ENCODE results near the gene AMDHD1. TPM values are rescaled to one million over a fixed set of nuclear protein-coding genes. Genes with fewer than 3 reads are reported as not detected.

Gene AMDHD1
- total RNA-seq, 1 donor from 2014 or later, result not detected

GRCh38 chr12:95953000-95953399 is 9.9 kb downstream of the AMDHD1 start:
- no peak overlapping the region for H3K27ac Mint-ChIP-seq (ENCODE audit: unreplicated experiment)
- DNase-seq, result no peak
- no peak overlapping the region for H3K4me3 Mint-ChIP-seq (ENCODE audit: unreplicated experiment)
- TF ChIP-seq CTCF (IDR thresholded peaks at IDR 0.05; ENCODE audit: partially characterized antibody, unreplicated experiment), result no peak
- no peaks in the 10 kb centered on the region for H3K27me3 Mint-ChIP-seq (ENCODE audit: unreplicated experiment)
- H3K9me3 Mint-ChIP-seq (ENCODE audit: unreplicated experiment), result no peaks in the 10 kb centered on the region
- H3K36me3 Mint-ChIP-seq (ENCODE audit: unreplicated experiment), result no peaks in the 10 kb centered on the region
- H3K4me1 Mint-ChIP-seq (ENCODE audit: low read depth, unreplicated experiment), result no peaks in the 10 kb centered on the region

GRCh38 chr12:95955549-95956159 is 12.5 kb downstream of the AMDHD1 start:
- Mint-ChIP-seq H3K4me3 (ENCODE audit: unreplicated experiment) (no peak overlapping the region), H3K36me3 (ENCODE audit: unreplicated experiment) (no peaks in the 10 kb centered on the region), H3K9me3 (ENCODE audit: unreplicated experiment) (no peaks in the 10 kb centered on the region), H3K27me3 (ENCODE audit: unreplicated experiment) (no peaks in the 10 kb centered on the region), H3K4me1 (ENCODE audit: low read depth, unreplicated experiment) (no peaks in the 10 kb centered on the region), H3K27ac (ENCODE audit: unreplicated experiment) (no peak overlapping the region)
- TF ChIP-seq CTCF (IDR thresholded peaks at IDR 0.05; ENCODE audit: partially characterized antibody, unreplicated experiment), result no peak
- DNase-seq, result no peak

- H3K27ac Mint-ChIP-seq (ENCODE audit: unreplicated experiment), result no peak overlapping the region
- no peaks in the 10 kb centered on the region for H3K4me1 Mint-ChIP-seq (ENCODE audit: low read depth, unreplicated experiment)
- no peak overlapping the region for H3K4me3 Mint-ChIP-seq (ENCODE audit: unreplicated experiment)
- no peaks in the 10 kb centered on the region for H3K9me3 Mint-ChIP-seq (ENCODE audit: unreplicated experiment)
- no peaks in the 10 kb centered on the region for H3K36me3 Mint-ChIP-seq (ENCODE audit: unreplicated experiment)
- no peak for TF ChIP-seq CTCF (IDR thresholded peaks at IDR 0.05; ENCODE audit: partially characterized antibody, unreplicated experiment)
- no peaks in the 10 kb centered on the region for H3K27me3 Mint-ChIP-seq (ENCODE audit: unreplicated experiment)
- DNase-seq, result no peak
Measured at GRCh38 chr12:95956557-95957145, 13.5 kb downstream of the AMDHD1 start.

- H3K27ac Mint-ChIP-seq (ENCODE audit: unreplicated experiment), result no peak overlapping the region
- no peak overlapping the region for H3K4me3 Mint-ChIP-seq (ENCODE audit: unreplicated experiment)
- no peak for TF ChIP-seq CTCF (IDR thresholded peaks at IDR 0.05; ENCODE audit: partially characterized antibody, unreplicated experiment)
- no peaks in the 10 kb centered on the region for H3K9me3 Mint-ChIP-seq (ENCODE audit: unreplicated experiment)
- DNase-seq, result no peak
- H3K4me1 Mint-ChIP-seq (ENCODE audit: low read depth, unreplicated experiment), result no peaks in the 10 kb centered on the region
- H3K36me3 Mint-ChIP-seq (ENCODE audit: unreplicated experiment), result no peaks in the 10 kb centered on the region
- peaks cover 1% of the 10 kb centered on the region for H3K27me3 Mint-ChIP-seq (ENCODE audit: unreplicated experiment)
Measured at GRCh38 chr12:95959107-95959506, 16.0 kb downstream of the AMDHD1 start.

- no peak for TF ChIP-seq CTCF (IDR thresholded peaks at IDR 0.05; ENCODE audit: partially characterized antibody, unreplicated experiment)
- Mint-ChIP-seq H3K36me3 (ENCODE audit: unreplicated experiment) (no peaks in the 10 kb centered on the region), H3K4me3 (ENCODE audit: unreplicated experiment) (no peak overlapping the region), H3K27ac (ENCODE audit: unreplicated experiment) (no peak overlapping the region), H3K27me3 (ENCODE audit: unreplicated experiment) (peaks cover 1% of the 10 kb centered on the region), H3K9me3 (ENCODE audit: unreplicated experiment) (no peaks in the 10 kb centered on the region), H3K4me1 (ENCODE audit: low read depth, unreplicated experiment) (no peaks in the 10 kb centered on the region)
- no peak for DNase-seq
Measured at GRCh38 chr12:95960241-95960640, 17.1 kb downstream of the AMDHD1 start.

Data from glutamatergic neuron (in vitro differentiated cells).